ENCODE results near the gene AP1M2.

DNA sequence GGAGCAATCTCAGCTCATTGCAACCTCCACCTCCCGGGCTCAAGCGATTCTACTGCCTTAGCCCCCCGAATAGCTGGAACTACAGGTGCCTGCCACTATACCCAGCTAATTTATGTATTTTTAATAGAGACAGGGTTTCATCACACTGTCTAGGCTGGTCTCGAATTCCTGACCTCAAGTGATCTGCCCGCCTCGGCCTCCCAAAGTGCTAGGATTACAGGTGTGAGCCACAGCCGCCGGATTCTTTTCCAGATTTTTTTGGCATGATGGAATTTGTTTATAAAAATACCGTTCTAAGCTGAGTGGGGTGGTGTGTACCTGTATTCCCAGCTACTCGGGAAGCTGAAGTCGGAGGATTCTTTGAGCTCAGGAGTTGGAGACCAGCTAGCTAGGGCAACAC is 49.4 kb downstream of the AP1M2 start:
- TF ChIP-seq, protein P1, sequence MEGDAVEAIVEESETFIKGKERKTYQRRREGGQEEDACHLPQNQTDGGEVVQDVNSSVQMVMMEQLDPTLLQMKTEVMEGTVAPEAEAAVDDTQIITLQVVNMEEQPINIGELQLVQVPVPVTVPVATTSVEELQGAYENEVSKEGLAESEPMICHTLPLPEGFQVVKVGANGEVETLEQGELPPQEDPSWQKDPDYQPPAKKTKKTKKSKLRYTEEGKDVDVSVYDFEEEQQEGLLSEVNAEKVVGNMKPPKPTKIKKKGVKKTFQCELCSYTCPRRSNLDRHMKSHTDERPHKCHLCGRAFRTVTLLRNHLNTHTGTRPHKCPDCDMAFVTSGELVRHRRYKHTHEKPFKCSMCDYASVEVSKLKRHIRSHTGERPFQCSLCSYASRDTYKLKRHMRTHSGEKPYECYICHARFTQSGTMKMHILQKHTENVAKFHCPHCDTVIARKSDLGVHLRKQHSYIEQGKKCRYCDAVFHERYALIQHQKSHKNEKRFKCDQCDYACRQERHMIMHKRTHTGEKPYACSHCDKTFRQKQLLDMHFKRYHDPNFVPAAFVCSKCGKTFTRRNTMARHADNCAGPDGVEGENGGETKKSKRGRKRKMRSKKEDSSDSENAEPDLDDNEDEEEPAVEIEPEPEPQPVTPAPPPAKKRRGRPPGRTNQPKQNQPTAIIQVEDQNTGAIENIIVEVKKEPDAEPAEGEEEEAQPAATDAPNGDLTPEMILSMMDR (IDR thresholded peaks at IDR 0.05), result no peak
- no peak for TF ChIP-seq POLR2AphosphoS5 (IDR thresholded peaks at IDR 0.05)
- no peak for TF ChIP-seq POLR2A (IDR thresholded peaks at IDR 0.05)

Measured in prostate gland (tissue), 2 donors.